ENCODE measurements around the gene SIM2.

SIM2 gene

GRCh38 chr21:36693489-36694030, 5.4 kb upstream of the SIM2 start:
- no peak overlapping the region for H3K27ac ChIP-seq (ENCODE audit: low read length)
- H3K36me3 ChIP-seq (ENCODE audit: insufficient read depth, low read length): no peaks in the 10 kb centered on the region
- no peak overlapping the region for H3K4me2 ChIP-seq (ENCODE audit: insufficient read depth, low read length)
- H3K79me2 ChIP-seq (ENCODE audit: insufficient read depth, low read length): no peaks in the 10 kb centered on the region
- peaks cover 5% of the 10 kb centered on the region for H3K9me3 ChIP-seq (ENCODE audit: insufficient read depth, low read length, severe bottlenecking)
- H3K9ac ChIP-seq (ENCODE audit: low read depth, low read length): no peak overlapping the region
- ATAC-seq (ENCODE audit: insufficient read depth, low read depth) (no peak), DNase-seq (no peak)
- H3K27me3 ChIP-seq (ENCODE audit: insufficient read depth, low read length, poor library complexity): no peaks in the 10 kb centered on the region
- no peaks in the 10 kb centered on the region for H3K4me1 ChIP-seq (ENCODE audit: insufficient read depth, low read length)
- H4K20me1 ChIP-seq (ENCODE audit: insufficient read depth, low read length): no peaks in the 10 kb centered on the region
- H3K4me3 ChIP-seq (ENCODE audit: low read depth in 1 of 2, low read length in 2 of 2): no peak overlapping the region
- no peak overlapping the region for H2AFZ ChIP-seq (ENCODE audit: low read depth, low read length)
- TF ChIP-seq EZH2 (IDR thresholded peaks at IDR 0.05; ENCODE audit: borderline replicate concordance, low read depth, low read length, severe bottlenecking) (no peak), CTCF (IDR thresholded peaks at IDR 0.05; ENCODE audit: borderline replicate concordance, extremely low read depth, low read length, poor library complexity, severe bottlenecking) (no peak)

- ATAC-seq (ENCODE audit: insufficient read depth, low read depth) (no peak), DNase-seq (no peak)
- Histone ChIP-seq H2AFZ (ENCODE audit: low read depth, low read length) (no peak overlapping the region), H3K4me1 (ENCODE audit: insufficient read depth, low read length) (peaks cover under 1% of the 10 kb centered on the region; the same call in 1 of the 2 replicates), H3K4me2 (ENCODE audit: insufficient read depth, low read length) (no peak overlapping the region), H3K9ac (ENCODE audit: low read depth, low read length) (no peak overlapping the region), H3K36me3 (ENCODE audit: insufficient read depth, low read length) (no peaks in the 10 kb centered on the region), H4K20me1 (ENCODE audit: insufficient read depth, low read length) (no peaks in the 10 kb centered on the region), H3K9me3 (ENCODE audit: insufficient read depth, low read length, severe bottlenecking) (peaks cover 5% of the 10 kb centered on the region), H3K27ac (ENCODE audit: low read length) (no peak overlapping the region), H3K27me3 (ENCODE audit: insufficient read depth, low read length, poor library complexity) (no peaks in the 10 kb centered on the region), H3K79me2 (ENCODE audit: insufficient read depth, low read length) (no peaks in the 10 kb centered on the region), H3K4me3 (ENCODE audit: low read depth in 1 of 2, low read length in 2 of 2) (no peak overlapping the region)
- TF ChIP-seq CTCF (IDR thresholded peaks at IDR 0.05; ENCODE audit: borderline replicate concordance, extremely low read depth, low read length, poor library complexity, severe bottlenecking): no peak
- TF ChIP-seq EZH2 (IDR thresholded peaks at IDR 0.05; ENCODE audit: borderline replicate concordance, low read depth, low read length, severe bottlenecking): no peak
Observed at GRCh38 chr21:36694031-36694515, 4.8 kb upstream of the SIM2 start.

- Histone ChIP-seq H3K79me2 (ENCODE audit: insufficient read depth, low read length) (no peaks in the 10 kb centered on the region), H3K36me3 (ENCODE audit: insufficient read depth, low read length) (no peaks in the 10 kb centered on the region), H3K9ac (ENCODE audit: low read depth, low read length) (no peak overlapping the region), H2AFZ (ENCODE audit: low read depth, low read length) (no peak overlapping the region), H3K27me3 (ENCODE audit: insufficient read depth, low read length, poor library complexity) (no peaks in the 10 kb centered on the region), H3K4me3 (ENCODE audit: low read depth in 1 of 2, low read length in 2 of 2) (no peak overlapping the region), H3K4me1 (ENCODE audit: insufficient read depth, low read length) (peaks cover 7% of the 10 kb centered on the region), H3K9me3 (ENCODE audit: insufficient read depth, low read length, severe bottlenecking) (peaks cover 5% of the 10 kb centered on the region), H3K27ac (ENCODE audit: low read length) (no peak overlapping the region), H3K4me2 (ENCODE audit: insufficient read depth, low read length) (no peak overlapping the region), H4K20me1 (ENCODE audit: insufficient read depth, low read length) (no peaks in the 10 kb centered on the region)
- no peak for ATAC-seq (ENCODE audit: insufficient read depth, low read depth)
- no peak for TF ChIP-seq EZH2 (IDR thresholded peaks at IDR 0.05; ENCODE audit: borderline replicate concordance, low read depth, low read length, severe bottlenecking)
- TF ChIP-seq CTCF (IDR thresholded peaks at IDR 0.05; ENCODE audit: borderline replicate concordance, extremely low read depth, low read length, poor library complexity, severe bottlenecking): no peak
- no peak for DNase-seq
Observed at GRCh38 chr21:36694593-36695282, 4.2 kb upstream of the SIM2 start.

Data from DND-41 (cell line).